RPMI7951 (cell line): ENCODE measurements around the gene TMIE. TPM values are rescaled to one million over a fixed set of nuclear protein-coding genes. Genes with fewer than 3 reads are reported as not detected.

Source experiments
- DNase-seq: peaks from one replicate; pipeline ENCODE4 v3.0.0-alpha.2; 2012; ENCODE audit warnings: low read depth
- total RNA-seq: library from RNA; depleted of rRNA; stranded (reverse); fragments of >200 nt; shearing (Covaris generic); gene quantifications from 2 replicates; pipeline ENCODE4 v1.2.3, GENCODE V29; 2014; rRNA removed

Gene TMIE, protein sequence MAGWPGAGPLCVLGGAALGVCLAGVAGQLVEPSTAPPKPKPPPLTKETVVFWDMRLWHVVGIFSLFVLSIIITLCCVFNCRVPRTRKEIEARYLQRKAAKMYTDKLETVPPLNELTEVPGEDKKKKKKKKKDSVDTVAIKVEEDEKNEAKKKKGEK
- 0.10 TPM in 1 of 2 replicates, not detected in the other for total RNA-seq

DNA sequence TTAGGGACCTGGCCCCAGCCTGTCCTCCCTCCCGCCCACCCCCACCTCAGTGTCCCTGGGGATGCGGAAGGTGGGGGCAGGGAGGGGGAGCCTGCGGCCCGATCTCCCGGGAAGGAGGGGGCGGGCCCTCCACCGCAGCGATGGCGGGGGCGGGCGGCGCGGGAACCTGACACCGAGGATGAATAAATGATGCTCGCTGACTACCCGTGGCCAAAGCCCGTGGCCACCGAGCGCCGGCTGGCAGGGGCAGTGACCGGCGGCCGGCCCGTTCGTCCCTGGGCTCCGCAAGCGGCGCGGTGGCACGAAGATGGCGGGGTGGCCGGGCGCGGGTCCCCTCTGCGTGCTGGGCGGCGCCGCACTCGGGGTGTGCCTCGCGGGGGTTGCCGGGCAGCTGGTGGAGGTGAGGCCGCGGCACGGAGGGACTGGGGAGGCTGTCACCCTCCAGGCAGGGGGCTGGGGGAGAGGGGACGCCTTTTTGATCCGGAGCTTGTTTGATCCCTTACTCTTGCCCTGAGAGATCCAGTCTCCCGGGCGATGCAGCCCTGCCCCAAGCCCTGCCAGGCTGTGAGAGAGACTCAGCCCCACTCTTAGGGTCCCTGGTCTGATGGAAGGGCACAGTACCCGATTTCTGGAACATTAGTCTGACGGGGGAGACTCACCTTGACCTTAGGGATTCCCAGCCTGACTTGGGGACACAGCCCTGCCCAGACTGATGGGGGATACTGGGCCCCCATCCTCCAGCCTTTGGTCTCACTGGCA lies at the start of gene TMIE:
Gene TMIE, plus strand, starts transcription at position 212 of the 759 bp plus-strand sequence. Its CDS starts 96 bp downstream, at position 308.
- no peak for DNase-seq

DNA sequence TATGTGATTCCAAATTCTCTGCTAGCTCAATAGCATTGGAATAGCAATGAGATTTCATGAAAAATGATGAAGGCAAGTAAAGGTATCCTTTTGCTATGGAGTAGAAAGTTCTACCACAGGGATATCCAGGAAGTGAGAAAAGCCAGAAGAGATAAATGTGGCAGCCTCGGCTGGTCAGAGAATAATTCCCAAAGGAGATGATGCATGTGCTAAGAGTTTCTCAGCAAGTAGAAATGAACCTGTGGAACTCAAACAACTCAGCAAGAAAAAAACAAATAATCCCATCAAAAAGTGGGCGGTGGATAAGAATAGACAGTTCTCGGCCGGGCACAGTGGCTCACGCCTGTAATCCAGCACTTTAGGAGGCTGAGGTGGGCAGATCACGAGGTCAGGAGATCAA lies 45.9 kb upstream of the TMIE start:
- no peak for DNase-seq

DNA sequence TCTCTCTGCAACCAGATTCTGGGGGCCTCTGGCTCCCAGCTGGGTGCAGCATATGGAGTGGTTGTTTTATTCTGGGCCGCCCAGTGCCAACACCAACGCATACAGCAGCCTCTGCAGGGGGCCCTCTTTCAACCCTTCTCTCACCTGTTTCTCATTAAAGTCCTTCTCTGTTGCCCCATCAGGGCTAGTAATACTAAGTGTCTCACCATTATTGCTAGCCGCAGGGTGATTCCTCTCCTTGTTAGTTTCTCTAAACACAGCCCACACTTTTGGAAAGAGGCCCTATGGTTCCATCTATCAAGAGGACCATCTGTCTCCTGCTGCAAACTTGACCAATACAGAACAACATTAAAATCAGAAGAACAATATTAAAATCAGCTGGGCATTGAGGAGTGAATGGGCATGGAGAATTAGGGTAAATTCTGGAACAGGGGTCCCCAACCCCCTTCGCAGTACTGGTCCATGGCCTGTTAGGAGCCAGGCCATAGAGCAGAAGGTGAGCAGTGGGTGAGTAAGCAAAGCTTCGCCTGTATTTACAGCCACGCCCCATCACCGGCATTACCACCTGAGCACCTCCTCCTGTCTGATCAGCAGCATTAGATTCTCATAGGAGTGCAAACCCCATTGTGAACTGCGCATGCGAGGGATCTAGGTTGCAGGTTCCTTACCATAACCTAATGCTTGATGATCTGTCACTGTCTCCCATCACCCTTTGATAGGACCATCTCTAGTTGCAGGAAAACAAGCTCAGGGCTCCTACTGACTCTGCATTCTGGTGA lies 44.2 kb upstream of the TMIE start:
- peak; percentile 83 for DNase-seq

DNA sequence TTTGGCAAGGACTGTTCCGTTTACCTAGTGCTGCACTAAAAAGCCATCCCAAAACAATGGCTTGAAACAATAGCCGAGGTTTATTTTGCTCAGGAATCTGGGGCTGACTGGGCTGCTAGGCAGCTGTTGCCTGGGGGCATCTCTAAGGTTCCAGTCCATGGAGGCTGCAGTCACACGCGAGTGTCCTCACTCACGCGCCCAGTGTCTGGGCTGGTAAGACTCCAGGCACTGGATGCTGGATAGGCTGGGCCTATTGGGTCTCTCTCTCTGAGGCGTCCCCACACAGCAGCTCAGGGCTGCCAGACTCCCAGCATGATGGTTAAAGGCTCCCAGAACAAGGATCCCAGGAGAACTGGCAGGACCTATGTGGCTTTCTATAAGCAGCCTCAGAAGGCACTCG lies 41.9 kb upstream of the TMIE start:
- peak; percentile 92 for DNase-seq

DNA sequence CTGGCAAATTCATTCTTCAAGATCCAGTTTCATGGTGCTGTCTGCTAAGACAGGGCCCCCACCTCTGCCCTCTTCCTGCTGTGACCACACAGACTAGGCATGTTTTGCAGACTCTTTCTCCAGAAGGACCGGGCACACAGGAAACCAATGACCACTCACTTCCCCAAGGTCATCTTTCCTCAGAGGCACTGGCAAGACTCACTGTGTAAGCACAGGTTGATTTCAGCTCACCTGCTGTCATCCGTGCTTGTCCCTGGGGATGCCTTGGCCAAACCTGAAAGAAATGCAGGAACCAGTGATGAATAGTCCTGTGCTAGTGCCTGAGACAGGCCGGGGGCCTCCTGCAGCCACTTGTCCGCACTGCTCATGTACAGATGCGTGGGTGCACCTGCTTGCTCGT lies 41.2 kb upstream of the TMIE start:
- peak; percentile 63 for DNase-seq

DNA sequence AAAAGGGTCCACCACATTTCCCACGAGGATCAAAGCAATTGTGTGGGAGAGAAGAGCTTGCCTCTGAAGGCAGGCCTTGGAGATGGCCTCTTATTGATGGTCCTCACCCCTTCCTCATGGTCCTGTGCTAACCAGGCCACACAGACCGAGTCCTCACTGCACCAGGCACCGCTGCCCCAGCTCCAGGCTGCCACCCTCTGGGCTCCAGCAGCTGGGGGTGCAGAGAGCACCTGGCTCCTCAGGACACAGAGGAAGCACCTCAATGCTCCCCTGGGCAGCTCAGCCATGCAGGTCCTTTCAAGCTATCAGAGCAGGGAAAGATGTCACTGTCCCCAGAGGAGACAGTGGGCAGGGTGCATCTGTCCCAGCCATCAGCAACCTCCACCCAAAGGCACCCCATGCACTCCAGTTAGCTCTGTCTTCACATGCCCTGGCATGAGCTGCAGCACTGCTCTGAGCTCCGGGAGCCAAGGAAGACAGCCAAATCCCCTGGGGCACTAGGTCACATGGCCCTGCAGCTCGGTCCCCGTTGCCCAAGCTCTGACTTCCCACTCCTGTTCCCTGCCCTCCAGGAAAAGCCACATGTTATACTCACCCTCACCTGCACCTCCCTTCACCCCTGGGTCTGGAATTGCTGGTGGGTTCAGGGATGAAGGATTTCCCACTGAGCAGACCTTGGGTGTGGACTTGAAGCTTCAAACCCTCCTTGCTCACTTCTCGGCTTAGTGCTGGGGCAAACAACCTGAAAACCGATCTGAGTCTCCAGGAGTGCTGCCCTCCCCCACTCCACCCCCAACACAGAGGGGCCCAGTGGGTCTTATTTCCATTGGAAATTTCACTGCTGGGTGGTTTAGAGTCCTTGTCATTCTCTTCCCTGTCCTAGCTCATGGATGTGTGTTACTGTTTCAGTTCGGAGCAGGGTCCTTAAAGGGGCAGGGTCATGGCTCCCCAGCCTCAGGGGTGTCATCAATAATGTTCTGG lies 40.4 kb upstream of the TMIE start:
- DNase-seq = peak; percentile 62

DNA sequence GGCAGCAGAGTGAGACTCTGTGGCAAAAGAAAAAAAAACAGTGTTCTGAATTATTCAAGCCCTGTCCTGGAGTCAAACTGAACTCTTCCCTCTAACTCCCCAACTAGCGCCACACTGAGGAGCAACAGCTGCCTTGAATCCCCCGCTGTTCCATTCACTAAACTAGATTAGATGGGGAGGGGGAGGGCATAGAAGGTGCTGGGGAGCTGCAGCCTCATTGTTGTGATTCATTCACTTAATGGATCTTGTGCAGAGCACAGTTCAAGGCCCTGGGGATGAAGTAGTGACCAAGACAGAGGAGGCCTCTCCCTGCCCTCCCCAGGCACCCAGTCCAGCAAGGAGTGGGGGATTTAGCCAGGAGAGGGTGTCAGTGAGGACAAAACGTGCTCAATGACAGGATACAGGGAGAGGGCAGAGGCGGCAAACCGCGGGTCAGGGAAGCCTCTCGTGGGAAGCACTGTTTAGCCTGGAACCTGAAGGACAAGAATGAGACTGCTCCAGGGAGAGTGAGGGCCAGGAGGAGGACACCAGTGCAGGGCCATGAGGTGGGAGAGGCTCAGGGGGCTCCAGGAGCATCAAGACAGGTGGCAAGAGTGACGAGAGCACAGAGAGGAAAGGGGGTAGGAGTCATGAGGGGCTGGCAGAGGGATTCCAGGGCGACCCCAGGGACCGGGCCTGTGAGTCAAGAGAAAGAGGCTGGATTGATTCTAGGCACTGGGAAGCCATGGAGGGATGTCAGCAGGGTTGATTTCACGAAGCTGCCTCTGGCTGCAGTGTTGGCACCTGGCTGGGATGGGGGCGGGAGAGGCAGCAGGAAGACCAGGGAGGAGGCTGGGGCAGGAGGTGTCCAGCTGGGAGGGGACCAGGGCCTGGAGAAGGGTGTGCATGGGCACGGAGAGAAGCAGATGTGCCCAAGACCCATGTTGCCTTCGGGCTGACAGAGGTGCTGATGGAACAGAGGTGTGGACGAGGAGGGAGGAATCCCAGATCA lies 39.1 kb upstream of the TMIE start:
- DNase-seq = no peak

DNA sequence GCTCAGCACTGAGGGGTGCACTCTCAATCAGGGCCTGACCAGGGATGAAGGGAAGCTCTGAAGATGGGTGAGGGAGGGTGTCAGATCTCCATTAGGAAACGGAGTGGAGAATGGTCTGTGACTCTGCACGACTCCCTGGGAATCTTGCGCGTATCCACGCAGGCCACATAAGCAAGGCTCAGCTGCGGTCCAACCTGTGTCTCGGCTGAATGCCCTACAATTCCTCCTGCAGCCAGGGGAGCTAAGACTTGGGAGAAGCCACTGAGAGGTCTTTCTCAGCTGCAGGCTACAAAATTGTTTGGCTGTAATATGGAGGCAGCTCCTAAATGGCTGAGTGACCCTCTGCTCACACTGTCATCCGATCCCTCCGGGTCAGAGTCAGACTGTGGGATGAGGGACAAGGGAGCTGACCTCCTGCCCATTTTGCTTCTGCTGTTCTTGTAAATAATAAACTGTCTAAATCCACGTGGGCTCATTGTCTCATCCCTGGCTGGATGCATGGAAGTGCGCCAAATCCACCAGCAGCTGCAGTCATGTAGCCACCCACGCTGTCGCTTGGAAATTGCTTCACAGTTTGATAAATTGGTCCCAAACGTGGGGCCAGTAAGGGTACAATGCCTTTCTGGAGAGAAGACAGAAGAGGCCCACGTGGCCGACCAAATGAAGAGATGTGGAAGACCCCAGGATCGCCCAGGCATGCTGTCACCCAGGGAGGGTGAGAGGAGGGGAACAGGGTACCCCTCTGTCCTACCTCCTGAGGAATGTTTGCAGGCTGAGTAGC lies 38.2 kb upstream of the TMIE start:
- DNase-seq = peak; percentile 78

DNA sequence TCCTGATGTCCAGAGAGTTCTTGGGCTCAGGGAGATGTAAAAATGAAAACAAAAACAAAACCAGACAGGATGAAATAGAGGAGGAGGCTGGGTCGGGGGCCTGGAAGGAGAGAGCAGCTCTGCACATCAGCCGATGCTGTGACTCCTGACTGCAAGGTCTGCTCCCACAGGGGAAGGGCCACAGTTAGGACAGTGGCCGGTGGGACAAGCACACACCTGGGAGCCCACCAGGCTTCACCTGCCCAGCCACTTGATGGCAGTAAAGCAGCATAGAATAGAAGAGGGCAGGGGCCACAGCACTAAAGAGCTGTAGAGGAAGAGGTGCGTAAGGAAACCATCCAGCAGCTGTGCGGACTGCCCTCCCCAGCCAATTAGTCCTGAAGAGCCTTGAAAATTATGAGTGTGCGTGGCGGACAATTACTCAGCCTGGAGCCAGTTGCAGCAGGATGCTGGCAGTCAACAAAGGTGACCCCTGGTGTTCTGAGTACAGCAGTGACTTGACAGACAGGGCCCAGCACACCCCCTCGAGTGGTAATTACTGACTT lies 37.5 kb upstream of the TMIE start:
- DNase-seq = peak; percentile 47

DNA sequence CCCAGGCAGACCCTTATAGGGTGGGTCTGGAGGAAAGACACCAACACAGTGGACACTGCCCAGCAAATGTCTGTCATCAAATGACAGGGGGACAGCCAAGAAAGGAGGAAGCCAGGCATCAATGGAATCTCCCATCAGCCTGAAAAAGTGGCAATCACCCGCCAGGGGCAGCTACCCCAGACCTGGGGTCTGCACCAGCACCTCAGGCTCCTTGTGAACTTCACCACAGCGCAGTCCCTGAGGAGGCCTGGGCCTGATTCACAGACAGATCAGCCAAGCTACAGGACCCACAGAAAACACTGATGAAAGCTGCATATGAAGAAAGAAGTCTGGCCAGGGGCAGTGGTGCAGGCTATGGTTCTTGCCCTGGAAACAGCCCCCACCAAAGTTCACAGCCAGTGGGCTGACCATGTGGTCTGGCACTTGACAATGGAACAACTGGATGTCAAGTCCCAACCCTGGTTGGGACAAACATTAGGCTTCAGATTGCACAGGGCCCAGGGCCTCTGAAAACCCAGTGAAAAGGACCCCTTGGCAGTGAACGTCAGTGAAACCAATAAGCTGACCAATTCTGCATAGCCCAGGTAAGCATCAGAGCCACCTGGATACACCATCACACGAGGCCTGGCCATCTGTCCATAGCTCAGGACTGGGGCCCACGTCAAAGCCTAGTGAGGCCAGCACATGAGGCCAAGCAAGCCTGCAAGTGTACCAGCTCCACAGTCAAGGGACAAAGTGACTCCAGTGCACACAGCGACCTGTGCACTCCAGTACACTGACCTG lies 36.8 kb upstream of the TMIE start:
- no peak for DNase-seq

DNA sequence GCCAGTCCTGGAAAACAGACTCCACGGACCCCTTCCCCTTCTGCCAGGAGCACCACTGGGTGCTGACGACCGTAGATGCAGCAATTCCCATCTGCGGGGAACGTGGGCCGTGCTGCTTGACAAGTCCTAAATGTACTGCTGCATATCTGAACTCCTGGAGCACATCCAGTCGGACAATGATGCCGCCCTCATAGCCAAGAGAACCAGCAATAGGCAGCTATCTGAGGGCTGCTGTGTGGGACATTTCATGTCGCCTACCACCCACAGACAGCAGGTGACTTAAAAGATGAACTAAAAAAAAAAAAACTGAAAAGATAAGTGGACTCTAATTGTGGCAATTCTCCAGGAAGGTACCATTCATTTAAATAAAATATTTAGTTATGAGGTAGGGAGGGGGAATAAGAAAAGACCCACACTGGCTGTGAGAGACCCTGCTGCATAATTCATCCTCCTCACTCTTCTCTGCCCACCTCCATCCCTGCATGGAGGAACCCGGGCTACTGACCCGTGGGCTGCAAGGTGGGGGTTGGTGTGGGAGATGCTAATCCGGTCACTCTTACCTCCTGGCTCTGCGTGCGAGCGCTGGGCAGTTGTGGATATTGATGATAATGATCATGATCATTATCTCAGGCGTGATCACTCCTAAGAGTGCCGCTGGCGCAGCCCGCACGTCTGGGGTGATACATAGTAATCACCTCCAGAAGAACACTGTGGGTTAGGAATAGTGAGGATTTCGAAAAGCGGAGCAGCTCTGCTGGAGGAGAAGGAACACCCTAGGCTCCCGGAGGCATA lies 36.0 kb upstream of the TMIE start:
- DNase-seq = no peak

DNA sequence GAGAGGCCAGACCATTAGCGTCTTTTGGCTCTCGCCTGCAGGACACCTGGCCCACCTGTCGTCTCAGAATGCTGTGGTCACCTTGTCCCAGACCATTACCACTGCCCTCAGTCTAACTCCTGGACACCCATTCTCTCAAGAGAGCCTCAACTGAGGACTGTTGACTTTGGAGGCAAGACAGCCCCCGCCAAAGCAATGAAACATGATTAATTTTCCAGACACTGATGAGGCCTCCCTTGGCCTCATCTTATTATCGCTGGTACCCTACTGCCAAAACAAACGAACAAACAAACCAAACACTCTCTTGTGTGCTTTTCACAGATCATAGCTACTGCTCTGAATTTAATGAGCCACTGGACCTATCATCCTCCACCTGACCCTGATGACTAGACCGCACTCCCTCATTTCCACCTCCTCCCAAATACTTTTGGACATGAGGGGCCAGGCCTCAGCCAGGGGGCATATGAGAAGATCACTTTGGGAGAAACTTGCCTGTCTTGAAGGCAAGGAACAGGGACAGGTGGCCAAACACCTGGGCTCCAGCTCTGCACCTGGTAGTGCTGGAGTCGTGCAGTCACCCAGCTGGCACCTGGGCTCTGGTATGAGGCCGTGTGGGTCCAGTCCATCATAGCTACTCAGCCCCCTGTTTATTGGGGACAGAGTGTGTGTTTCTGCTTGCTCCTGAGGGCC lies 35.3 kb upstream of the TMIE start:
- DNase-seq = no peak

DNA sequence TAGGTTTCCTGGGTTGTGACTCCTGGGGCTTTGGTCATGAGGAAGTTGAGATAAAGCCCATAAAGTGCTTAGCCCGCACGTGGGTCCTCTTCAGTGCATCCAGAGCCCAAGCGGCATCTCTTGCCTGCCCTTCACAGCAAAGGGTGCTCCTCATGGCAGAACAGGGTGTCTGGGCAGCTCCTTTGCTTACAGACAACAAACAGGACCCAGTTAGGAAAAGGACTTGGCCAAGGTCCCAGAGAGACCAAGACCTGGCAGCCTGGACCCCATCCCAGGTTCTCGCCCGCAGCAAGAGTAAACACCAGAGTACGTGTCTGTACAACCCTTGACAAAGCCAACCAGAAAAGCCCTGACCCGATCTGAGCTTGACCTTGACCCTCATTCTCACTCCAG lies 34.7 kb upstream of the TMIE start:
- no peak for DNase-seq

DNA sequence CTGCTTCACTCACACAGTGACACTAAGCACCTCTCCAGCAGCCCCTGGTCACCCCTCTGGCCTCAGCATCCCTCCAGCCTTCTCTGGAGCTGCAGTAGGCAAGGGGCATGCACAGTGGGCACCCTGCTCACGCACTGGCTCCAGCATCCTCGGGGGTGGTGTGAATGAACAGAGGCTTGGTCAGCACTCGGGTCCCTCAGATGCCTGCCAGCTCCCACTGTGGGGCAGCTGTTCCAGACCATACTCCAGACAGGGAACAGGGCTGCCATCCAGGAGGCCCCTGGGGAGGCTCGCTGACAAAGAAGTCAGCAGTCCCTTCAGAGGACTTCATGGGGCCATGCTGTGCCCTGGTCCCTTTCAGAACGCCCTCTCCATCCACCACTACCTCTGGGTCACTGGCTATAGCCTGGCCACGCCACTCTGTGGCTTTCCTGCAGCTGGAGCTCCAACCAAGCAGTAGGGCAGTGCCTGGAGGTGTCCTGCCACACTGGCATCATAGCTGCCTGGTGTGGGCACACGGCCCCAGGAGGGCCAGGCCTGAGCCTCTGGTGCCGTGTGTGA lies 34.1 kb upstream of the TMIE start:
- no peak for DNase-seq

DNA sequence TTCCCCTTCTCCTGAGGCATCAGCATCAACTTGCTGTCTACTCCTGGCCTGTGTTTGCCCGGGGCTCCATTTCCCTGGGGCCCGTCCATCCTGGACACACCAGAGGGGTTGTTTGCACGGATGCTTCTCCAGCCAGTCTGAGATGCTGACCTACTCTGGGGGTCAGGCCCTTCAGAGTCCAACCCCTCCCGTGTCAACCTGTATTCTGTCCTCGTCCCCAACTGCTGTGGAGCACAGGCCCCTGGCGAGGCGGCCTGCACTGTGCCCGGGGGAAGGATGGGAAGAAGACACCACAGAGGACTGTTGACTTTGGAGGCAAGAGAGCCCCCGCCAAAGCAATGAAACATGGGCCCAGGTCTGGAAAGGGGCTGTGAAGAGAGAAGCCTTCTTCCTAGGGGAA lies 33.5 kb upstream of the TMIE start:
- DNase-seq = no peak

DNA sequence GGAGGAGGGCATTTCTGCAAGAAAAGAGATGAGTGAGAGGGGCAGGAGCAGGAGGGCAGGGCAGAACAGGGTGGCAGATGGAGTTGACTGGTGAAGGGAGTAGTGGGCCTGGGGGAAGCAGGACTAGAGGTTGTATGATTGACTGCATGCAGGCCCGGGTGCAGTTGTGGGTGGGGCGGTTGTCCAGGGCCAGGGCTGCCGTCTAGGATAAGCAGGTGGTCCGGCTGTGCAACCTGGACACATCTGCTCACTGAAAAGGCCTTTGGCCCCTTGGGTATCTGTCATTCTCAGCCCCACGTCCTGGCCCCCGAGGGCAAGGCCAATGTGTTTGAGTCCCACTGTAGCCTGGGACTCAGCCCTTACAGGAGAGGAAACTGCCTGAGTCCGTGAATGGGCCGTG lies 33.1 kb upstream of the TMIE start:
- no peak for DNase-seq

DNA sequence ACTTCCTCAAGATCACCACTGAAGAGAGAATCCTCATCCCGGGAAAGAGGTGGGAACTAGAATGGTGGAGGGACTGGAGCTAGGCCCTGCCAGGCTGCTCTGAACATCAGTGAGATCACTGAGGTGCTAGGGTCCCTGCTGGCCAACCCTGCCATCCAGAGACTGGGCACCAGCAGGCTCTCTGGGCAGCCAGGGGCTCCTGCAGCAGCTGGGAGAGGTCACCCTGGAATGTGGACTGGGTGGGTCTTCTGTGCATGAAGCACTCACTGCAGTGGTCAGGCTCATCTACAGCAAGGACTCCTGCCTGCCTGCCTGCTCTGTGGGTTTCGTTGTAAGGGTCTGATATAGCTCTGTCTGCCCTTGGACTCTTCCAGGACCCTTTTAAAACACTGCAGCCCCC lies 32.6 kb upstream of the TMIE start:
- DNase-seq = no peak
